Renal cortex interstitium (tissue), 11 donors: ENCODE data around the gene DNAJC1. TPM values are rescaled to one million over a fixed set of nuclear protein-coding genes. Genes with fewer than 3 reads are reported as not detected.

Experiments
- DNase-seq, 11 donors: peaks; one replicate each; pipeline ENCODE4 v3.0.0-alpha.2; 2013; ENCODE audit warnings: low read depth in 9 of 11, low spot score in 4 of 11; ENCODE audit errors: extremely low read depth in 1 of 11
- polyA plus RNA-seq, 3 donors: library from polyadenylated mRNA; unstranded; fragments of 120-200 nt; gene quantifications; one replicate each; pipeline ENCODE4 v1.2.1, GENCODE V29; 2013; ENCODE audit not compliant: insufficient read length in 3 of 3

Gene DNAJC1
- polyA plus RNA-seq, 3 donors = 27.2 to 29.8 (median 28.3) TPM

GRCh38 chr10:21927631-21928353 lies 75.7 kb downstream of the DNAJC1 start:
- no peak for DNase-seq

- DNase-seq = peak in 3 of 11 donors; percentile 4 to 24 (median 8)
These were observed 76.6 kb downstream of the DNAJC1 start for GRCh38 chr10:21926949-21927348.

DNA sequence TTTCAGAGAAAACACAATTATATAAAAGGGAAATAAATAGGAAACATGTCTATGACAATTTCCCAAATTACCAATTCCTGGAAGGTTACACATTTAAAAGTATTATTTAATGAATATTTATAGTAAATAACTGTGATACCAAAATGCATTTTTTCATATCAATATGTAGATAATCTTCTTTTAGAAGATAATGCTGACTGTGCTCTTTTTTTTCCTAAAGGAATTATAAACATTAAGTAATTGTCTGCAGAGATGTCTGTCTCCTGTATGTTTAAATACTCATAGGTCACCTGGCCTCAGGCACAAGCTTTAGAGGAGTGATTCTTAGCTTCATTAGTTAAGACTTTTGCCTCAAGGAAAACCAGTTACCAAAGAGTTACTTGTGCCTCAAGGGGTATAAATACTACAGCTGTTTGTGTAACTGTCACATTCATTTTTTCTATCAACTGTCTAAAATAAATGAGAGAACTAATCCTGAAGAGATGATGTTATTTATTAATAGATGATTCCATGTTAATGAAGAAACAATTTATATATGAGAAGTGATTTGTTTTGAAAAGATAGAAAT lies 77.1 kb downstream of the DNAJC1 start:
- DNase-seq = no peak

- no peak for DNase-seq
These were observed 77.7 kb downstream of the DNAJC1 start for GRCh38 chr10:21925851-21926250.

DNA sequence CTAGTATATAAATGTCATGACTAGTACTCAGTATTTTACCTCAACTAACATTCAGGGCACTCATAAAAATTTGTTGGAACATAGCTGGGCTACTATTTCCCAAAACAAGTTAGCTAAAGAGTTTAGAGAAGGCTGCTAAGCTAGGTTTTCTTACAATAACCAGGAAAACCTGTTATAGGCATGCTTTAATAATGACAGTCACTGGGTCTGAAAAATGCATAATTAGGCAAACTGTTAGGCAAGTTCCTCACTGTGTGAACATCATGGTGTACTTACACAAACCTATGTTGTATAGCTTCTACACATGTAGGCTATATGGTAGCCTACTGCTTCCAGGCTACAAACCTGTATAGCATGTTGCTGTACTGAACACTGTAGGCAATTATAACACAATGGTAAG lies 79.0 kb downstream of the DNAJC1 start:
- no peak for DNase-seq

DNA sequence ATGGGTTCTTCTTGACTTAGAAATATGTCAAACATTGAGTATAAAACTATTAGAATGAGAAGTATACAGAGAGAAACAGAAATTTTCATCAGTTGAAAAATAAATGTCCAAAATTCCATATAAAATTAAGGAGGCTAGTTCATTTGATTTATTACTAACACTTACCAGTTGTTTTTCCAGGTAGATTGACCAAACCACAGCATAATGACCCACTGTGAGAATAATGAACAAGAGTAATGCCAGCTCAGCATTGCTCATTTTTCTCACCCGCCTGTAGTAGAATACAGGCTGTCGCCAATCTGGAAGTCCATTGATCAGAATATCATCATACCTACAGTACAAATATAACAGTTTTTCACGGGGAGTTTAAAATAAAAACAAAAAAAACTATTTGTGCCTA lies 82.9 kb downstream of the DNAJC1 start:
- DNase-seq = no peak

GRCh38 chr10:21919906-21920305 lies 83.6 kb downstream of the DNAJC1 start:
- no peak for DNase-seq

GRCh38 chr10:21919117-21919516 lies 84.4 kb downstream of the DNAJC1 start:
- DNase-seq = no peak

DNA sequence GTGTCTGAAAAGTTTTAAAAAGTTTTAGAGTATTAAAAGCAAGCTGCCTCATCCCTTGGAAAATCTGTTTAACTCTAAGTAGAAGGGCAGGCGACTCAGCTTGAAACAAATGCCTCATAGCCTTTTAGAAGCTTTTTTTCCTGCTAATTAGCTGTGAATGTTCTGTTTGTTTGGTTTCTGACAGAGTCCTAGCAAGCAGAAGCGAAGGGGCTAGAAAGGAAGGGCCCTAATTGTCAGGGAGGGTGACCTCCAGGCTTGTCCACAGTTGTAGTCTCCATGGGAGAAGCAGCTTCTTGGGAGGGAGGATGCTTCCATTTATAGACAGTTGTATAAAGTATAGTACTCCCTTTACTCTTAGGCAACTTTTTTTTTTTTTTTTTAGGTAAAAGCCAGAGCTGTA lies 90.9 kb downstream of the DNAJC1 start:
- no peak for DNase-seq

GRCh38 chr10:21910798-21911197 lies 92.7 kb downstream of the DNAJC1 start:
- no peak for DNase-seq

DNA sequence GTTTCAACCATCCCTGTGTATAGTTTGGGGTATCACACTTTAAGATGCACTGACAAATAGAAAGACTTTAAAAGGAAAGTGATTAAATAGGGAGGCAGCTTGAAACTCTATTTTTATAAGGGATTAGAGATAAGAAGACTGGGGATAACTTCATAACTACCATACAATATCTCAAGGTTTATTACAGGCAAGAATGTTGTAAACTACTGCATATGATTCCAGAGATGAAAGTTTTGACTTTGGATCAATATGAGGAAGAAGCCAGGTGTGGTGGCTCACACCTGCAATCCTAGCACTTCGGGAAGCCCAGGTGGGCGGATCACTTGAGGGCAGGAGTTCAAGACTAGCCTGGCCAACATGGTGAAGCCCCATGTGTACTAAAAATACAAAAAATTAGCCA lies 96.1 kb downstream of the DNAJC1 start:
- no peak for DNase-seq

GRCh38 chr10:21904930-21905329 lies 98.6 kb downstream of the DNAJC1 start:
- DNase-seq = no peak

- no peak for DNase-seq
These were observed 103.8 kb downstream of the DNAJC1 start for GRCh38 chr10:21899736-21900135.

DNA sequence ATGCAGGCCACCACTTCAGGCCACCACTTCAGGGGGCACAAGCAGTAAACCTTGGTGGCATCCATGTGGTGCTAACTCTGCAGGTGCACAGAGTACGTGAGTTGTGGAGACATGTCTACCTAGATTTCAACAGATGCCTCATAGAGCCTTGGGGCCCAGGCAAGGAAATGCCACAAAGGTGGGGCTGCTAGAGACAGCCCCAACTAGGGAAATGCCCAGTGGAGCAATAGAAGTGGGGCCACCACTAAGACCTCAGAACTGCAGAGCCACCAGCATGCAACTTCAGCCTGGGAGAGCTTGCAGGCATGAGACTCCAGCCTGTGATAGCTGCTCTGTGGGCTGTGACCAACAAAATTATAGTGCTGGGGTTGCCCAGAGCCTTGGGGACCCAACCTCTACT lies 107.6 kb downstream of the DNAJC1 start:
- no peak for DNase-seq

DNA sequence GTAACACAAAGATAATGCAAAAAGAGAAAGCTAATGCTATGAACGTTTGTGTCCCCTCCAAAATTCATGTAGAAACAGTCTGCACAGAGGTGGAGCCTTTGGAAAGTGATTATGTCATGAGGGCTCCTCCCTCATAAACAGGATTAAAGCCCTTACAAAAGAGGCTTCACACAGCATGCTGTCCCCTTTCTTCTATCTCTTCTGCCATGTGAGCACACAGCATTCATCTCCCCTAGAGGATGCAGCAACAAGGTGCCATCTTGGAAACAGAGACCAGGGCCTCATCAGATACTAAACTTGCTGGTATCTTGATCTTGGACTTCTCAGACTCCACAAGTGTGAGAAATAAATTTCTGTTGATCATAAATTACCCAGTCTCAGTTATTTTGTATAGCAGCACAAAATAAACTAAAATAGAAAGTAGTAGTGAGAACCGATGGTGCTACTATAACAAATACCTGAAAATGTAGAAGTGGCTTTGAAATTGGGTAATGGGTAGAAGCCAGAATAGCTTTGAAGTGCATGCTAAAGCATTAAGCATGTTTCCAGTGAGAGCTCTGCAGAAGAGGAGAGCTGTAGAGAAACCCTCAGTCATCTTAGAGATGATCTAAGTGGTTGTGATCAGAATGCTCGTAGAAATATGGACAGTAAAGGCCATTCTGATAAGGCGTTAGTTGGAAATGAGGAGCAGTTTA lies 108.7 kb downstream of the DNAJC1 start:
- no peak for DNase-seq

DNA sequence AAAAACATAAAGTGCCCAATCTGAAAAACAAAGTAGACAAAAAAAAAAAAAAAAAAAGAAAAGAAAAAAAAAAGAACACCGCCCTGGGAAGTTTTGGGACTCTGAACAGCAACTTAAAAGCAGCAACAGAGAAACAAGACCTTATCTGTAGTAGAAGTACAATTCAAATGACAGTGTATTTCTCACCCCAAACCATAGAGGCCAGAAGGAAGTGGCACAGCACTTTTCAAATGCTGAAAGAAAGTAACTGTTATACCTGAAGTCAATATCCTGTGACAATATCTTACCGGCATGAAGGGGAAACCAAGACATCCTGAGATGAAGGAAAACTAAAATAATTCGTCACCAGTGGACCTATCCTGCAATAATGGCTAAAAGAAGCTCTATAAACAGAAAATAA lies 112.1 kb downstream of the DNAJC1 start:
- DNase-seq = no peak

- DNase-seq = no peak
These were observed 113.9 kb downstream of the DNAJC1 start for GRCh38 chr10:21889477-21890275.

DNA sequence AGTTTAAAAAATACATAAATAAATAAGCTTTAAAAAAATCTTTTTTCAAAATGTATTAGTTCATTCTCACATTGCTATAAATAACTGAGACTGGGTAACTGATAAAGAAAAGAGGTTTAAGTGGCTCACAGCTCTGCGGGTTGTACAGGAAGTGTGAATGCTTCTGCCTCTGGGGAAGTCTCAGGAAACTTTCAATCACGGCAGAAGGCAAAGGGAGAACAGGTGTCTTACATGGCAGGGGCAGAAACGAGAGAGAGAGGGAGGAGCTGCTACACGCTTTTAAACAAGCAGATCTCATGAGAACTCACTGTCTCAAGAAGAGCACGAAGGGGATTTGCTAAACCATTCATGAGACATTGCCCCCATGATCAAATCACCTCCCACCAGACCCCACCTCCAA lies 114.6 kb downstream of the DNAJC1 start:
- no peak for DNase-seq

- no peak for DNase-seq
These were observed 117.6 kb downstream of the DNAJC1 start for GRCh38 chr10:21885940-21886339.

- DNase-seq = no peak
These were observed 130.3 kb downstream of the DNAJC1 start for GRCh38 chr10:21873198-21873597.
